NCI-H2107 treated with DMSO at 0.1 percent for 48 hours (cell line): ENCODE data around the gene CFAP65.

ENCODE experiments used
- DNase-seq: peaks from one replicate; lab custom pipeline; 2025; ENCODE audit not compliant: unreplicated experiment; lab: John Stamatoyannopoulos, UW

The CFAP65 gene

DNA sequence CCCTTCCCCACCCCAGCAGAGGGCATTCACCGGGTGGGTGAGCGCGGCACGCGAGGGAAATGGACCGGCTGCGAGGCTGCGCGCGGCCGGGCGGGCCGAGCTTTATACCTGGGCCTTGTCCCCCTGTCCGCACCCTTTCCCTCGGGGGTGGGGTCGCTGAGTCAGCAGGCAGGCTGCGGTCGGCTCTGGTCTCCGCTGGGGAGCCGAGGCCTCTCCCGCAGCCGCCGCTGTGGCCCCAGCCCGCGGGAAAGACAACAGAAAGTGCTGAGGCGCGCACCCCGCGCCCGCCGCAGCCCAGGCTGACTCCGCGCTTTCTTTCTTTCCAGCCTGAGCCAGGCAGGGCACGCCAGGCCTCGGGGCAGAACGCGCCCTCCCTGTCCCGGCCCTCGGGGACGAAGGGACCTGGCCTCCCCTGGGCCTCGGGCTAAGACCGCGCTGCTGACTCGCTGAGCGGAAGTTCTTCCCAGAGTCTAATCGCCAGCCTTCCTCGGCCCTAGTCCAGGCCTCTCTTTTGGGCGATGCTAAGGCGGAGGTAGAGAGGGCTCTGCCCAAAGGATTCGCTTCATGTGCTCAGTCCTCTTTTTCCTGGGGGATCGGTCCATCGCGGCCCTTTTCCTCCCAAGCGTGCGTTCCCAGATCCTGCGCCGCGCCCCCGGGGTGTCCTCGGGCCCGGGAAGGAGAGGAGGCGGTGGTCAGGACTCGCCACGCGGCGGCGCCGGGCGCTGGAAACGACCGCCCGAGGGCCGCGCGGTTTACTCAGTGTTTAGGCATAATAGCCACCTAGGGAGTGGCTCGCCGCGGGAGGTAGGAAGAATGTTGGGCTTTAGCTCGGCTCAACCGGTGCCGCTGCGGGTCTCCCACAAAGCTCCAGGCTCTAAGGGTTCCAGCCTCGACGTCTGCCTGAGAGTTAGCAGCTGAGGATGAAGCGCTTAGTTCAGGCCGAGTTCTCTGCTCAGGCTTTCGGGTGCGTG, 47.7 kb downstream of the CFAP65 start, which contains the start of gene CRYBA2:
Gene CRYBA2, minus strand, starts transcription at position 78 of the 971 bp plus-strand sequence. CDS start 246 bp downstream, outside the sequence.
- peak; percentile 24 for DNase-seq

- DNase-seq, result no peak
Measured at GRCh38 chr2:218992703-218993344, 48.5 kb downstream of the CFAP65 start.

DNA sequence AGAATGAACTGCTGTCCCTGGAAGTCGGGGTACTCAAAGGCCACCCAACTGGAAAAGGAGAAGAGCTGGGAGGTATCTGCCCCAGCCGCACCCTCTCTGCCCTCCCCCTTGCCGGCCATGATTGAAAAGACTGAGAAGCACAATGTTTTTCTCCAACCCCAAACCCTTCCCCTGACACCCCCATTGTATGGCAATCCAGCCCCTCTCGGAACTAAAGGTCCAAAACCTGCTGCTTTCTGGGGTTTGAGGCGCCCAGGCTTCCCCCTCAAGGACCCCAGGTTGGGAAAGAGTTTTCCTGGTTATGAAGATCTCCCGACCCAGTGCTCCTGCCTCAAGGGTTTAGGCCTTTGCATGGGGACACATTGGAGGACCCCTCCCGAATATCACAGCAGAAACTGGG, 49.1 kb downstream of the CFAP65 start:
- no peak for DNase-seq

GRCh38 chr2:218991674-218992168, 49.6 kb downstream of the CFAP65 start:
- DNase-seq, result no peak

GRCh38 chr2:218990612-218991011, 50.7 kb downstream of the CFAP65 start:
- DNase-seq, result no peak

GRCh38 chr2:218990052-218990451, 51.3 kb downstream of the CFAP65 start:
- DNase-seq, result no peak

DNA sequence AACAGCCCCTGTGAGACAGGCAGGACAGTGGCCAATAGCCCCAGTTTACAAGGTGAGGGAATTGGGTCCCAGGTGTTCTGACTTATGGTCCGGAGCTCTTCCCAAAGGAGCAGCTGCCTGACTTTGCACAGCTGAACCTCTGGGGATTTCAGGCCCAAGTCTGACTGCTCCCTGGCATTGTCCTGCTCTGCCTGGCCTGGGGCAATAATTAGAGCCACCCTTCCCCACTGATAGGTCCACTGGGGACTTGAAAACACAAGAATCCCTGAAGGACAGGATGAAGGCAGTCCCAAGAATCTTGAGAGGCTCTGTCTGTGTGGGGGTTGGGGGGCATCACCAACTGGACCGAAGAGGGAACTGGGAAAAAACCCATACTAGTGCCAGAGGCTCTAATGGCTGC, 52.7 kb downstream of the CFAP65 start:
- no peak for DNase-seq

- DNase-seq, result no peak
Measured at GRCh38 chr2:218988164-218988563, 53.2 kb downstream of the CFAP65 start.

- no peak for DNase-seq
Measured at GRCh38 chr2:218986148-218986761, 55.1 kb downstream of the CFAP65 start.

- DNase-seq, result no peak
Measured at GRCh38 chr2:218985325-218986091, 55.8 kb downstream of the CFAP65 start.

GRCh38 chr2:218985021-218985324, 56.3 kb downstream of the CFAP65 start, which contains the start of gene FEV:
TSS of gene FEV (minus strand) at chr2:218985184. CDS start at chr2:218985075, 109 bp downstream.
- DNase-seq, result no peak

DNA sequence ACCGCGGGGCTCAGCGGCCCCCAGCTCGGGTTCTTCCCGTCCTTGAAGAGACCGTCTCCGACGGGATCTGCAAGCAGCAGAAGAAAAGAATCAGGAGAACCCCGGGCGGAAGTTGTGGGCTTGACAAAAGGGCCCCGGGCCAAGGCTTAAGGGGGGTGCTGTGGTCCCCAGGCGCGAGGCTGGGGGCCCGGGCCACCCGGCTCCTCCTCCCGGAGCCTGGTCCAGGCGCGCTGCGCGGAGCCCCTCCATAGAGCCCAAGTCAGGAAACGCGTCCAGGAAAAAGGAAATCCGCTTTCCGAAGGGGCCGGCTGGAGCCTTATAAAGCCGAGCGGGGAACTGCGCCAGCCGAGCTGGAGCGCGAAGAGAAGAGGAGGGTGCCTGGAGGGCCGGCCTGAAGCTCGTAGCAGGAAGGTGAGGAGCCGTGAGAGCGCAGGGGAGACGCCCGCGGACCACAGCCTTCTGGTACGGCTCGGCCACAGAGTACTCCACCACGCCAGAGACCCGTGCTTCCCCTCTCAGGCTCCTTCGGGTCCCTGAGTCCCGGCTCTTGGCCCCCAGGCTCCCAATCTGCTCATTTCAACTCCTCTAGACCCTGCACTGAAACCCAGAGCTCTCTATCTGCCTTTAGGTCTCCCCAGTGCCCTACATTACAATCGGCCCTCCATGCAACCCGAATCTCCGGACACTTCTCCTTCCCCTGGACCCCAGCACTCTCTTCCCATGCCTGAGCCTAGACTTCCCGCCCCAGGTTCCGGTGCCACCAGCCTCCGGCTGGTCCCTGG, 56.9 kb downstream of the CFAP65 start:
- DNase-seq, result no peak

GRCh38 chr2:218983934-218984238, 57.4 kb downstream of the CFAP65 start:
- no peak for DNase-seq

DNA sequence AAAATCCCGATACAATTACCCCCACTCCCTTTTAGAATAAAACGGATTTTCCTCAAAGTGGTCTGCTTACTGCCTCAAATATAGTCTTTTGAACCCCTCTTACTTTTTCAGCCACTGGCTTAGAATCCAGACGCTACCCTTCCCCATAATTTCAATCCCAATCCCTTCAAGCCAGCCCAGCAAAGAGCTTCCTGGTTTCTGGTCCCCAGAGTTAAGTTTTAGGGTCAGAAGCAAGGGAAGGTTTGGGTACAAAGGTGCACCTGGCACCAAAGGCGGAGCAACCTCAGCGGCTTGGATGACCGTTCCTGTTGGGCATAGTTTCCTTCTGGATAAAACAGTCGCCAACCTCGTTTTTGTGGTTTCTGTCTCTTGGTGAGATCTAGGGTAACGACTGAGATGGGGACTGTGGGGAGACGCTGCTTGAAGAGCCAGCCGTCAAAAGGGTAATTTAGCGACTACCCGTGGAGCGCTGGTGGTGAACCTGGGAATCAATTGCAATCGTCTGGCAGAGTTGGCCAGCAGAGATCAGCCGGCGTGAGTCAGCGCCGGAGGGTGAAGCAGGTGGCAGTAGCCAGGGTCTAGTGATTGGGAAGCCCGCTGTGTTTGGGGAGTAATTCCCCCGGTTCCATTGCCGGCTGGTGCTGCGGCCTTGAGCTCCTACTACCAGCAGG, 57.9 kb downstream of the CFAP65 start:
- DNase-seq, result peak; percentile 20

DNA sequence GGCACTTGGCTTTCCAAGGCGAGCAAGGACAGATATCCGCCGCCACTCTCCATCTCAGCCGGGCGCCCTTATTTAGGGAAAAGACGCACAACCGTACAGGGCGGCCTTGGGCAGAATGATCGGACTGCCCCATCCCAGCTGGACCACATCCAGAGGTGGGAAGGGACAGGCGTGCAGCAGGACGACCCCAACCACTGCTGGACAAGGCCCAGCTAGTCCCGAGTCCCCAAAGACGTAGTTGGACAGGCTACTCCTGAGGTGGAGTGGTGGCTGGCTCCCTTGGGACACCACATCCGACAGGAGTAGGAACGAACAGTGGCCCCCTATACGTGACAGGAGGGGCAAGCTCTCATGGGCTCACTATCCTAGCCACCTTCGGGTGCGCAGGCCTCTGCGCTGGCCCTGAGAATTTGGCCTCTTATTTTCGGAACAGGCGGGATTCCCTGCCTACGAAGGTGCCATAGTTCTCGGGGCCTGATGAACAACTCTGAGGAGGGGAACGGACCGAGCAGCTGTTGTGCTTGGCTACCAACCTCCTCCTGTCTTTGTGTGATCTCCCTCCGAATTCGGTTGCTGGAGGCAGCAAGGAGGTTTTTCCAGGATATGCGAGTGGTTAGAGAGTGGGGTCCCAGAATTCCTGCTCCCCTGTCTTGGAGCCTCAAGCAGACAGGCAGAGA, 58.6 kb downstream of the CFAP65 start:
- no peak for DNase-seq

GRCh38 chr2:218981881-218982585, 59.3 kb downstream of the CFAP65 start:
- DNase-seq, result no peak

DNA sequence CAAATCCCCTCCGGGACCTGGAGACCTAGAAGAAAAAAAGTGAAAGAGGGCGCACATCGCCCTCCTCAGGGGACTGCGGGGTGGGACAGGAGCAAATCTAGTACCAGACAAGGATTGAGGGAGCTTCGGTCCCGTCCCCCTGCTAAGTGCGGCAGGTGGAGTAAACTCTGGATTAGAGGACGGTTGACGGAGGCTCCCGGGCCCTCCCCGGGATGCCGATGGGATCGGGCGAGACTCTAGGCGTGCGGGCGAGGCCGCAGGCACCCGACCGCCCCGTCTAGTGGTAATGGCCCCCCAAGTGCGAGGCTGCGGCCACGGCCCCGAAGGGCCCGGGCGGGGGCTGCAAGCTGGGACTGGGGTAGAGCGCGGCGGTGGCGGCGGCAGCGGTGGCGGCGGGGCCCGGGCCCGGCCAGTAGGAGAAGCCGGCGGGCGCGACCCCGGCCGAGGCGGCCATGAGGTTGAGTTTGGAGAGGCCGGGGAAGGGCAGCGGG, 59.9 kb downstream of the CFAP65 start:
- no peak for DNase-seq

DNA sequence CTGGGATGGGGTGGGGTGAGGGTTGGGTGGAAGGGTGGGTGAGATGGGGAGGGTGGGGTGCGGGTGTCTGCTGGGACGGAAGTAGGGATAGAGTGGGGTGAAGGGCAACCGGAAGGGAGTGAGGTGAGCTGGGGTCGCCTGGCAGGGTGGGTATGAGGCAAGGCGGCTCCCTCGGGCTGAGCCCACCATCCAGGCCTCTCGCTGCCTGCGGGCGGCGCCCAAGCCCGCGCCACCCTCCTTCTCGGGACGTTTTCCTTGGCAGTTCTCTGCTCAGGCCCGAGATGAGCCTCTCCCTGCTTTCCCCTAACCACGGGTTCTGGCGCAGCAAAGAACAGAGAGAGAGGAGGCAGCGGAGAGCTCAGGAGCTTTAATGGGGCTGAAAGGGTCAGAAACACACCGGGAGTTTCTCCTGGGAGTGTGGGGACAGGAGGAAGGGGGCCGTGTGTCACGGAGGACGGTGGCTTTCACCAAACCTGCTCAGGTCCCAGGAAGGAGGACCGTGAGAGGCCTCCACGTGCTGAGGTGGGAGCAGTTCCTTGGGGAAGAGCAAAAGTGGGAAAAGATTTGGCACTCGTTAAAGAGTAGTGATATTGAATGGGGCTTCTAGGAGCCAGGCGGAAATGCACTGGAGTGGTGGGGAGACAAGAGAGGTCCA, 60.5 kb downstream of the CFAP65 start:
- DNase-seq, result no peak
